Thyroid gland (tissue), 4 donors: Measurements from ENCODE around the gene CCDC157. TPM values are rescaled to one million over a fixed set of nuclear protein-coding genes. Genes with fewer than 3 reads are reported as not detected.

ENCODE experiments used
- DNase-seq, 2 donors: peaks; one replicate each; pipeline ENCODE4 v3.0.0-alpha.2; 2019
- H3K27ac ChIP-seq, 3 donors: fragments of 200-600 bp; sonication (generic); 1 replicate in 2 of 3; 2 replicates in 1 of 3; pipeline ENCODE4 v1.5.1; 2016 to 2019; ENCODE audit warnings: mild to moderate bottlenecking in 1 of 3, moderate library complexity in 1 of 3
- H3K27me3 ChIP-seq: fragments of 200-600 bp; sonication (generic); one replicate; pipeline ENCODE4 v1.5.1; 2019
- H3K36me3 ChIP-seq, 2 donors: fragments of 200-600 bp; sonication (generic); one replicate each; pipeline ENCODE4 v1.5.1; 2016 to 2019
- H3K4me1 ChIP-seq, 2 donors: fragments of 200-600 bp; sonication (generic); one replicate each; pipeline ENCODE4 v1.5.1; 2017 to 2019
- H3K4me3 ChIP-seq, 3 donors: fragments of 200-600 bp; sonication (generic); replicated peaks in 1 of 3; 1 replicate in 2 of 3; 2 replicates in 1 of 3; pipeline ENCODE4 v1.5.1; 2016; ENCODE audit warnings: mild to moderate bottlenecking in 1 of 3
- H3K9me3 ChIP-seq: fragments of 200-600 bp; sonication (generic); one replicate; pipeline ENCODE4 v1.5.1; 2017
- POLR2A ChIP-seq, 2 donors: fragments of 450-650 bp; IDR thresholded peaks; one replicate each; pipeline ENCODE4 v1.6.1; 2017; ENCODE audit warnings: antibody characterized with exemption in 2 of 2, mild to moderate bottlenecking in 2 of 2, moderate library complexity in 1 of 2
- WGBS, 2 donors: methylation state at CpG; one replicate each; pipeline ENCODE4 v1.1.5; 2017; 5-methylcytosine and 5-hydroxymethylcytosine counted together
- intact Hi-C: fragments of 100-400 bp; cut with DNase I; formaldehyde crosslinking; loops from one replicate; pipeline ENCODE4 v1.15.1; 2023
- total RNA-seq, 4 donors: library from RNA; depleted of rRNA; stranded (reverse); fragments of >200 nt; gene quantifications; one replicate each; pipeline ENCODE4 v1.2.3, GENCODE V29; 2016
- TF ChIP-seq, protein P1 (sequence below), 6 experiments: fragments of 200-600 bp in 3 of 6; fragments of 450-650 bp in 3 of 6; sonication (generic) in 3 of 6; IDR thresholded peaks; one replicate each; pipeline ENCODE4 v1.5.1; 2016 to 2019; ENCODE audit warnings: antibody characterized with exemption in 6 of 6, mild to moderate bottlenecking in 2 of 6, inconsistent platforms in 1 of 6, moderate library complexity in 1 of 6

Gene CCDC157
- total RNA-seq = 10 to 100 TPM in 3 of 4 donors, 1 to 10 TPM in 1; 8.1 to 18.3 (median 15.6) TPM

DNA sequence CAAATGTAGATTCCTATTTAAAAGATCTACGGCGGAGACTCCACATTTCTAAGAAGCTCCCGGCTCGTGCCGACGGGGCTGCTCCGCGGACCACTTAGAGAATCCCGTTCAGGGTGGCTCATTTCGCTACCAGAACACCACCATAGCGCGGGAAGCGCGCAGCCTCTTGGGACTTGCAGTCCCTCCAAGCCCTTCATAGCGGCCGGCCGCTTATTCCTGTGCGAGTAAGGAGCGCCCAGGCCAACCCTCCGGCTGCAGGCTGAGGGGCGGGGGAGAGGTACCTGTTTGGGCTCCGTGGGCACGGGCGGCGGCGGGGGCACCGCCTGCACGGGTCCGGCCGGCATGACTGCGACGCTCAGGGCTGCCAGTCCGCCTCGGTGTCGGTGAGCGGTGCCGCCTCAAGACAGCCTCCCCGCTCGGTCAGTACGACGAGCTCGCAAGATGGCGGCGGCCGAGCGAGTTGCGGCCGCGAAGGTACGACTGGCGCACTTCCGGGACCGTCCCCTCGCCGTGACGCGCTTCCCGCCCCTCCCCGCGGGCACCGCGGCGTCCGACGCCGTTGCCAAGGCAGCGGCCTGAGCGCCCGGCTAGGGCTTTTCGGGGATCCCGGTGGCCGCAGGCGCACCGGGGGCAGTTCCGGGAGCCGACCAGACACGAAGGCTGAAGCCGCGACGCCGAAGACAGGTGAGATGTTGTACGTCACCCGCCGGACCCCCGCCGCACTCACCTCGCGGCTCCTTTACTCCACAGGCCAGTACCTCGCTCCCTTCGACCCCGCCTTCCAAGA is at the start of gene CCDC157, which contains the start of gene SF3A1:
CCDC157 (plus strand) TSS at position 559 of the 787 bp plus-strand sequence. CDS start 8,994 bp downstream, outside the sequence.
SF3A1 (minus strand) TSS at position 446 of the 787 bp plus-strand sequence; CDS start at position 344, 102 bp downstream.
- peak; percentile 91 to 93 for DNase-seq
- WGBS, 2 donors = 1% methylated on average over 17 to 18 of the region's 91 CpGs
- TF ChIP-seq POLR2A (IDR thresholded peaks at IDR 0.05) = peak in 1 of 2 donors; percentile 93
- TF ChIP-seq, protein P1, sequence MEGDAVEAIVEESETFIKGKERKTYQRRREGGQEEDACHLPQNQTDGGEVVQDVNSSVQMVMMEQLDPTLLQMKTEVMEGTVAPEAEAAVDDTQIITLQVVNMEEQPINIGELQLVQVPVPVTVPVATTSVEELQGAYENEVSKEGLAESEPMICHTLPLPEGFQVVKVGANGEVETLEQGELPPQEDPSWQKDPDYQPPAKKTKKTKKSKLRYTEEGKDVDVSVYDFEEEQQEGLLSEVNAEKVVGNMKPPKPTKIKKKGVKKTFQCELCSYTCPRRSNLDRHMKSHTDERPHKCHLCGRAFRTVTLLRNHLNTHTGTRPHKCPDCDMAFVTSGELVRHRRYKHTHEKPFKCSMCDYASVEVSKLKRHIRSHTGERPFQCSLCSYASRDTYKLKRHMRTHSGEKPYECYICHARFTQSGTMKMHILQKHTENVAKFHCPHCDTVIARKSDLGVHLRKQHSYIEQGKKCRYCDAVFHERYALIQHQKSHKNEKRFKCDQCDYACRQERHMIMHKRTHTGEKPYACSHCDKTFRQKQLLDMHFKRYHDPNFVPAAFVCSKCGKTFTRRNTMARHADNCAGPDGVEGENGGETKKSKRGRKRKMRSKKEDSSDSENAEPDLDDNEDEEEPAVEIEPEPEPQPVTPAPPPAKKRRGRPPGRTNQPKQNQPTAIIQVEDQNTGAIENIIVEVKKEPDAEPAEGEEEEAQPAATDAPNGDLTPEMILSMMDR (IDR thresholded peaks at IDR 0.05) = peak in 1 of 6 experiments; percentile 16
- H3K9me3 ChIP-seq = no peaks in the 10 kb centered on the region
- no peaks in the 10 kb centered on the region for H3K27me3 ChIP-seq
- peak within 1 kb of the TSS; percentile 58 to 93 (median 66) for H3K4me3 ChIP-seq
- H3K27ac ChIP-seq = peak within 1 kb of the TSS; percentile 93 to 97 (median 95)
- H3K36me3 ChIP-seq = peaks cover 13 to 15% of the 10 kb centered on the region in 2 donors
- H3K4me1 ChIP-seq = peaks cover 23 to 34% of the 10 kb centered on the region in 2 donors
- intact Hi-C loops = loop anchor here (2.0 kb wide), 1 partner anchor 68 kb away; the partner anchor contains the start of gene CASTOR1

GRCh38 chr22:30307041-30307574 is 49.7 kb upstream of the CCDC157 start:
- H3K27me3 ChIP-seq = no peaks in the 10 kb centered on the region
- H3K27ac ChIP-seq = peak overlapping the region; percentile 39 to 87 (median 84)
- no peak overlapping the region for H3K4me3 ChIP-seq
- peaks cover 98 to 100% of the 10 kb centered on the region in 2 donors for H3K4me1 ChIP-seq
- no peak for TF ChIP-seq POLR2A (IDR thresholded peaks at IDR 0.05)
- TF ChIP-seq, protein P1 (IDR thresholded peaks at IDR 0.05) = no peak
- 72 to 89% methylated on average over 4 of the region's 4 CpGs for WGBS, 2 donors
- intact Hi-C loops = no loop called here
- H3K9me3 ChIP-seq = no peaks in the 10 kb centered on the region
- H3K36me3 ChIP-seq = no peaks in the 10 kb centered on the region
- DNase-seq = no peak

DNA sequence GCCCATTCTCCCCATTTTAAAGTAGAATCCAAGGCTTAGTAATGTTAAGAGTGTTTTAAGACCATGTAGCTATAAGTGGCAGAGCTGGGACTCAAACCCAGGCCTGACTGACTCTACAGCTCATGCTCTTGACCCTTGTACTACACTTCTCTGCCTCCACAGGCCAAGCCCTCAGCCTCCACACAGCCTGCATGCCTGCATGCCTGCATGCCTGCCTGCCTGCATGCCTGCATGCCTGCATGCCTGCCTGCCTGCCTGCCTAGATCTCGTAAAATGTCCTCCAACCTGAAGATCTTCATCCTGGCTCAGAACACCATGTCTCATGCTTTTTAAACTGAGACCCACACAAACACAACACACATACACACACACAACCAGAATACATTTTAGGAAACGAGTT is 48.7 kb upstream of the CCDC157 start:
- H3K27ac ChIP-seq = peak overlapping the region; percentile 51 to 87 (median 84)
- no peaks in the 10 kb centered on the region for H3K9me3 ChIP-seq
- no peak for TF ChIP-seq POLR2A (IDR thresholded peaks at IDR 0.05)
- TF ChIP-seq, protein P1 (IDR thresholded peaks at IDR 0.05) = no peak
- peak in 1 of 2 donors; percentile 49 for DNase-seq
- peaks cover 98 to 100% of the 10 kb centered on the region in 2 donors for H3K4me1 ChIP-seq
- H3K27me3 ChIP-seq = no peaks in the 10 kb centered on the region
- WGBS, 2 donors = 60 to 85% methylated on average over 2 of the region's 2 CpGs
- no peak overlapping the region for H3K4me3 ChIP-seq
- intact Hi-C loops = no loop called here
- no peaks in the 10 kb centered on the region for H3K36me3 ChIP-seq

DNA sequence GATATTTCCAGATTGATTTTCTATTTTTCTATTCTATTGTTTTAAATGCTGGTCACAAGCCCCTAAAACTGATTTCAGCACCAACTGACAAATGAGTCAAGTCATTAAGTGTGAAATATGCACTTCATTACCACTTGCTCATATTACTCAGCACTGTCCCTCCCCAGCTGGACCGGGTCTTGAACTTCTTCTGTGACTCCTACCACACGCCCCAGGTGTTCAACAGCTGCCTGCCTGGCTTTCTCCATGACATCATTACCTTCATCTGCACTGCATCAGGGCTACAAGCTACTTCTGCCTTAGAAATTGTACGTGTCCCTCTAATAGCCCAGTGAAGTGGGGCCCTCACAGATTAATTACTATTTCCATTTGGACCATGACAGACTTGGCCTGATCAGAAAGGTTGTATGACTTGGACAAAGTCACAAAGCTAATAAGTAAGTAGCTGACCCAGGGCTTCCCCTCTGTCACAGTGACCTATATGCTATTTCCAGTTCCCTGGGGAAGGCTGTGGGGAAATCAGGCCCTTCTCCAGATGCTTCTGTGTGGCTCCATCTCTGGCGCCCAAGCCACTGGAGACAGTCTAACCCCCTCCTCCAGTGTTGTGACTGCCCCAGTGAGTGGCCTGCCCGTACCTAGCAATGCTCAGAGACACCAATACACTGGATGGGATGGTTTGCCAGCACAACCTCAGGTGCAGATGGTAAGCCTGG is 48.1 kb upstream of the CCDC157 start:
- H3K4me1 ChIP-seq = peaks cover 92 to 98% of the 10 kb centered on the region in 2 donors
- no peak overlapping the region for H3K4me3 ChIP-seq
- TF ChIP-seq POLR2A (IDR thresholded peaks at IDR 0.05) = no peak
- TF ChIP-seq, protein P1 (IDR thresholded peaks at IDR 0.05) = no peak
- DNase-seq = no peak
- H3K9me3 ChIP-seq = no peaks in the 10 kb centered on the region
- intact Hi-C loops = no loop called here
- H3K27ac ChIP-seq = peak overlapping the region; percentile 51 to 87 (median 84)
- no peaks in the 10 kb centered on the region for H3K36me3 ChIP-seq
- no peaks in the 10 kb centered on the region for H3K27me3 ChIP-seq
- WGBS, 2 donors = 74 to 79% methylated on average over 5 of the region's 5 CpGs
